Loucy (cell line): ENCODE data around the gene MTCH1.

Experiments
- CTCF ChIP-seq: fragments of 200-600 bp; sonication (generic); conservative IDR thresholded peaks from 2 replicates; pipeline ENCODE4 v1.5.1; 2014; ENCODE audit warnings: mild to moderate bottlenecking, antibody characterized with exemption, low read length
- EZH2phosphoT487 ChIP-seq: fragments of 200-600 bp; IDR thresholded peaks from 2 replicates; pipeline ENCODE4 v1.6.1; 2018; ENCODE audit warnings: antibody characterized with exemption, mild to moderate bottlenecking, moderate library complexity, borderline replicate concordance

GRCh38 chr6:37029249-37029971 is 43.4 kb upstream of the MTCH1 start:
- TF ChIP-seq CTCF (peak; percentile 77), EZH2phosphoT487 (no peak)
